Tibial nerve (tissue), 4 donors: Measurements from ENCODE around the gene GRIK4.

Source experiments
- EP300 ChIP-seq, 2 donors: sonication (generic); formaldehyde crosslinking; IDR thresholded peaks; one replicate each; pipeline ENCODE4 v1.6.1; 2017; ENCODE audit warnings: antibody characterized with exemption in 2 of 2, mild to moderate bottlenecking in 1 of 2
- POLR2A ChIP-seq, 2 donors: fragments of 450-650 bp; IDR thresholded peaks; one replicate each; pipeline ENCODE4 v1.6.1; 2017; ENCODE audit warnings: antibody characterized with exemption in 2 of 2, mild to moderate bottlenecking in 2 of 2, moderate library complexity in 2 of 2
- TF ChIP-seq, protein P1 (sequence below), 5 experiments: fragments of 200-600 bp in 3 of 5; fragments of 450-650 bp in 2 of 5; sonication (generic) in 3 of 5; IDR thresholded peaks; one replicate each; pipeline ENCODE4 v1.5.1; 2016 to 2019; ENCODE audit warnings: antibody characterized with exemption in 5 of 5, mild to moderate bottlenecking in 3 of 5, moderate library complexity in 2 of 5

DNA sequence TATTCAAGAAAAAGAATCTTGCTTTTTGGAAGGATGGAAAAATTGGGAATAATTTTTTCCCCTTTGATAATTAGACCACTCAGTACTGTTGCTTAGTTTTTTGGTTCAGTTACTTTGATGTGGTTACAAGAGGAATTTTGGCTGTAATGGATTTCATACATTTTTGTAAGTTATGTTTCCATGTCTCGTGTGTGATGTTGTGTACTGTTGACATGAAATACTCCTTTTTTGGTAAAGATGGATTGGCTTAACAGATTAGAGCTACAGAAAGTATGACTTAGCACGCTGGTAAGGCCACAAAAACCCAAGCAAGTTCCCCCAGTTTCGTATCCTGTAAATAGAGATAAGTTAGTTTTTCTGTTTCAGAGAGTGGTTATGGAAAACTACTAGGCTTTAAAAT is 524.2 kb downstream of the GRIK4 start:
- TF ChIP-seq, protein P1, sequence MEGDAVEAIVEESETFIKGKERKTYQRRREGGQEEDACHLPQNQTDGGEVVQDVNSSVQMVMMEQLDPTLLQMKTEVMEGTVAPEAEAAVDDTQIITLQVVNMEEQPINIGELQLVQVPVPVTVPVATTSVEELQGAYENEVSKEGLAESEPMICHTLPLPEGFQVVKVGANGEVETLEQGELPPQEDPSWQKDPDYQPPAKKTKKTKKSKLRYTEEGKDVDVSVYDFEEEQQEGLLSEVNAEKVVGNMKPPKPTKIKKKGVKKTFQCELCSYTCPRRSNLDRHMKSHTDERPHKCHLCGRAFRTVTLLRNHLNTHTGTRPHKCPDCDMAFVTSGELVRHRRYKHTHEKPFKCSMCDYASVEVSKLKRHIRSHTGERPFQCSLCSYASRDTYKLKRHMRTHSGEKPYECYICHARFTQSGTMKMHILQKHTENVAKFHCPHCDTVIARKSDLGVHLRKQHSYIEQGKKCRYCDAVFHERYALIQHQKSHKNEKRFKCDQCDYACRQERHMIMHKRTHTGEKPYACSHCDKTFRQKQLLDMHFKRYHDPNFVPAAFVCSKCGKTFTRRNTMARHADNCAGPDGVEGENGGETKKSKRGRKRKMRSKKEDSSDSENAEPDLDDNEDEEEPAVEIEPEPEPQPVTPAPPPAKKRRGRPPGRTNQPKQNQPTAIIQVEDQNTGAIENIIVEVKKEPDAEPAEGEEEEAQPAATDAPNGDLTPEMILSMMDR (IDR thresholded peaks at IDR 0.05) = no peak
- TF ChIP-seq POLR2A (IDR thresholded peaks at IDR 0.05) = no peak
- no peak for TF ChIP-seq EP300 (IDR thresholded peaks at IDR 0.05)
